Kidney glomerular epithelial cell (primary cell): ENCODE data around the gene DENND2C.
"Not testable (repeated sequence)": the region's sequence is repeated elsewhere in the genome, so short reads cannot be mapped to it uniquely, and the experiment has no call there.

Source experiments
- DNase-seq: peaks from one replicate; lab custom pipeline; 2025; lab: John Stamatoyannopoulos, UW

DENND2C gene

DNA sequence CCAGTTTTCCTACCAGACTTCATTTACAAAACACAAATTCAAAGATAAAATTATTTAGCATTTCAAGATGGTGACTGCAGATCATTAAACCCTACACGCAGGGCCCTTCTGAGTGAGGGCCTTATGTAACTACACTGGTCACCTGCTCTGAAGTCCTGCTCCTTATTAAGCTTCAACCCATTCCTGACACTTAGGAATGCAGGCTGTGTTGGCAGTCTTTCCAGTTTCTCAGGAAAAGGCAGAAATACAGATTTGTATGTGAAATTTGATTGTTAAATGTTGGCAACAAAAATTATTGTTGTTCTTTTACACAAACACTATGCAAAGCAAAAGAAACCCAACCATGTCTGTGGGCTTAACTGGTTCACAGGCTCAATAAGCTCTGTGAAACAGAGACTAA, 62.6 kb downstream of the DENND2C start:
- no peak for DNase-seq

DNA sequence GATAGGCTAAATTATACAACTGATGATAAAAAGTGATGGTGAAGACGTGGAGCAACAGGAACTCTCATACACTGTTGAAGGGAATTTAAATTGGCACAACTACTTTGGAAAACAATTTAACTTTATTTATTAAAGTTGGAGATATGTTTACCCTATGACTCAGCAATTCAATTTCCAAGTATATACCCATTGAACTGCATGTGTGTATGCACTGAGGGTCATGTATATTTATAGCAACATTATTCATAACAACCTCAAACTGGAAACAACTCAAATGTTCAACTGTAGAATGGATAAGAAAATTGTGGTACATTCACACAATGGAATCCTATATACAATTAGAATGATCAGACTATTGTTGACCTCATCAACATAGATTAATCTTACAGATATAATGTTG, 71.9 kb downstream of the DENND2C start:
- no peak for DNase-seq

- no peak for DNase-seq
Observed at GRCh38 chr1:114595602-114596001, 74.2 kb downstream of the DENND2C start.

- DNase-seq = no peak
Observed at GRCh38 chr1:114594046-114594445, 75.8 kb downstream of the DENND2C start.

DNA sequence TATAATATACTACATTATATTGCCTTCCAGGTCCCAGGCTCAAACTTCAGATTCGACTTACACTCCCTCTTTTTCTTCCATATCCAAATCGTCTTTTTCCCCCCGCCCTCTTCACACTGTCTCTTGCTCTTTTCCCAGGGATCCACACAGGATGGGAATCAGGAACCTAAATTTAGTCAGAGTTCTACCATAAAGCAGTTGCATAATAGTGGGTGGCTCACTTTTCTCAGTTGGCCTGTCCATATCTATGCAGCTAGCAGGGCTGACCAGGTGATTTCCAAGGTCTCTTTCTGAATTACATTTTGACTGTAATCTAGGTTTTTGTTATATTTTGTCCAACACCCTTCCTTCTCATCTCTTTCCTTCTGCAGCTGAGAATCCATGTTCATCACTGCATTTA, 80.7 kb downstream of the DENND2C start:
- DNase-seq = no peak

DNA sequence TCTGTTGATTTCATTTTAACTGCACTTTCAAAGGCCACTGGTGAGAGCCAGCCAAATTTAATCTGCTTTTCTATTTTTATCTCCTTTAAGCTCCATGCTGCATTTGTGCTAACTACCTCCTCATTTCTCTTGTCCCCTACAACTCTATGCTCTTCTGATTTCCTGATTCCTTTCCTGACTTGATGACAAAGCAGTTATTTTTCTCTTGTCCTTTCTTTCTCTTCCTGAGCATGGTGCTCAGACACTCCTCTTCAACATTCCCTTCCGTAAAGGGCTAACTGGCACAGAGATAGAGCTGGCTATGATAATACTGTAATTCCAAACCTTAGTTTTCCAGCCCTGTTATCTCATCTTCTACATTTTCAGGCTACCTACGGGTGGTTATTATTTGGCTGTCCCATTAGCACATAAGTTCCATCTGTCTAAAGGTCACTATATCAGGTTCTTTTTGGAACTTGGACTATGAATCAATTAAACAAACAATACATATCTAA, 81.6 kb downstream of the DENND2C start:
- DNase-seq = no peak

- no peak for DNase-seq
Observed at GRCh38 chr1:114587203-114587991, 82.5 kb downstream of the DENND2C start.

DNA sequence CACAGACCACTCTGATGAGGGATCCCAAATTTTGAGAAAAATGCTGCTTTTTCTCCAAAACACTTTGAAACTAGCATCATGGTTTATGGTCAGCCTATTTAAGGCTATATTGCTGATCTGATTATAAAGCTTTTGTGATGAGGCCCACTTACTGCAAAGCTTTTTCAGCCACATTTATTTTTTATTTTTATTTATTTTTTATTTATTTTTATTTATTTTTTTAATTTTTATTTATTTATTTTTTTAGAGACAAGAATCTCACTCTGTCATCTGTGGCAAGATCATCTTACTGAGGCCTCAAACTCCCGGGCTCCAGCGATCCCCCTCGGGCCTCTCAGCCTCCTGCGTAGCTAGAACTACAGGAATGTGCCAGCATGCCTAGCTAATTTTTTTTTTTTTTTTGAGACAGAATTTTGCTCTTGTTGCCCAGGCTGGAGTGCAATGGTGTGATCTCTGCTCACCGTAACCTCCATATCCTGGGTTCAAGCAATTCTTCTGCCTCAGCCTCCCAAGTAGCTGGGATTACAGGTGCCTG, 83.3 kb downstream of the DENND2C start:
- DNase-seq = no peak

DNA sequence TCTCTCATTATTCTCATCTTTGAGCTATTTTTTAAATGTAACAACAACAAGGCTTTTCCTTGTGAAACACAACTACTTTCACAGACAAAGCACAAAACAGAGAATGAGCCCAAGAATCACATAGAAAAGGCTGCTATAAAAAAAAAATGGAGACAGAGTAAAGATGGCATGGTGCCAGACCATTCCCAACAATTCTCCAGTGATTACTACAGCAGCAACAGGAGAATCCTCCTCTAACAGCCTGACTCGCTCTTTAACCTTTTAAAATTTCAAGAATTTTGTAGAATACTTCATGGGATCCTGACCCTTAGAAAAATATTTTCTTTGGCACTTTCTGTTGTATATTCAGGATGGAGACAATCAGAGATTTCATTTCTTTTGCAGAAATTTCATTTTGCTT, 84.6 kb downstream of the DENND2C start:
- peak; percentile 45 for DNase-seq

DNA sequence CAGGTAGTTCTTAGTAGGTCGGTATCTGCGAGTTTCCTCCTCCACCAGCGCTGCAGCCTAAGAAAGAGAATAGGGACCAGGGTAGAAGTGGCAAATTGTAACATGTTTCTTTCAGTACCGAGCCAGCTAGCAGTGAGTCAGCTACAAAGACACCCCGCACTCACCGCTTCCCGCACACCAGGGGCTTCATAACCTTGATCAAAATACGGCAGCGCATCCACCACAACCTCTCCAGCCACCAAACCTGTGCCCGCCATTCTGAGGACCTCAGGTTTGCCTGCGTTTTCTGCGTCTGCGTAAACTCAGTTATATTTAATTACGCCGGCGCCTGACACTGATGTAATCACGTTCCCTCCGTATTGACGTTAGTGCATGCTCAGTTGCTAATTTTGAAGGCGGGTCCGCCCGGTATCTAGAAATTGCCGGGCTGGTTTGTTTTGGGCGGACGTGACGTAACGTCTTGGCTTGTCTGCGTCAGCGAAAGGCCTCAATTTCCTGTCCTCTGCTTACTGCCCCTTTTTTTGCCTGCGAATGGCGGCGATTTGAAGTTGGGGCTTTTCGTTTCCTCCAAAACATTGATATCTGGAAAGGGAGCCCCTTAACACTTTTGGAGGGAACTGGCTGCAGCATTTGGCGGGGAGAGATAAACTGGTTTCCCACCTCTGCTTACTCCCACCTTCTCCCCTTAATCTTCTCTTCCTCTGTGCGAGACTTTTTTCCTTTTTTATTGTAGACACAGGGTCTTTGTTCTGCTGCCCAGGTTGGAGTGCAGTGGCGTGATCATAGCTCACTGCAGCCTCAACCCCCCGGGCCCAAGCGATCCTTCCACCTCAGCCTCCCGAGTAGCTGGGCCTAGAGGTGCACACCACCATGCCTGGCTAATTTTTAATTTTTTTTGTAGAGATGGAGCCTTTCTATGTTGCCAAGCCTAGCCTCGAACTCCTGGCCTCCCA, 88.2 kb downstream of the DENND2C start, which contains the start of gene BCAS2:
Gene BCAS2 (minus strand): TSS at position 281 of the 953 bp plus-strand sequence. CDS start 24 bp downstream, at position 257.
- peak; percentile 99 for DNase-seq

- DNase-seq = no peak
Observed at GRCh38 chr1:114574365-114574764, 95.5 kb downstream of the DENND2C start.

DNA sequence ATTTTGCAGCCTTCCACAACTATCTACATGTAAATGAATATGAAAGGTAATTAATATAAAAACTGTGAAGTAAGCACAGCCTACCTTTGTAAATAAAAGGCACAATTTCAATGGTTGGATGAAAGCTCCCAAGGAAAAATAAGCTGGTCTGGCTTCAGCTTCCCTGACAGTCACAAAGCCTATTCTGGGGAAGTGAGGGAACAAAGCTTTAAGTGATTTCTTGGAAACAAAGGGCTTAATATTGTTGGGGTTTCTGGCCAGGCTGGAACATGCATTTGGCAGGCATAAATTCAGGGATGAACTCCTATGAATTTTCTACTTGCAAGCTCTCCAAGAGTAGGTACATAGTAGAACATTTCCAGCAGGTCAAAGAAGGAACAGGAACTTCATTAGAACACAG, 105.7 kb downstream of the DENND2C start:
- DNase-seq = no peak

GRCh38 chr1:114562978-114563510, 106.8 kb downstream of the DENND2C start:
- DNase-seq = not testable (repeated sequence)

- no peak for DNase-seq
Observed at GRCh38 chr1:114561333-114561732, 108.5 kb downstream of the DENND2C start.

DNA sequence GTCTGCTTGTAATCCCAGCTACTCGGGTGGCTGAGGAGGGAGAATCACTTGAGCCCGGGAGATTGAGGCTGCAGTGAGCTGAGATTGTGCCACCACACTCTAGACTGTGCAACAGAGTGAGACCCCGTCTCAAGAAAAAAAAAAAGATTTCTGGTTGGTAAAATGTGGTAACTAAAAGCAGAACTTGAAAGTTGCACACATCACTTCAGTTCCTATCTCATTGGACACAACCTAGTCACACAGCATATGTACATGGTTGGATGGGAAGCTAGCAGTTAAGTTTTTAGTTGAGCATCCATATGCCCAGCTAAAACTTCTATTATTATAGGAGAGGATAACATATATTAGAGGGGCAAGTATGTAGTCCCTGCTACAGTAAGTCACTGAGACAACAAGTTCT, 110.5 kb downstream of the DENND2C start:
- DNase-seq = no peak

DNA sequence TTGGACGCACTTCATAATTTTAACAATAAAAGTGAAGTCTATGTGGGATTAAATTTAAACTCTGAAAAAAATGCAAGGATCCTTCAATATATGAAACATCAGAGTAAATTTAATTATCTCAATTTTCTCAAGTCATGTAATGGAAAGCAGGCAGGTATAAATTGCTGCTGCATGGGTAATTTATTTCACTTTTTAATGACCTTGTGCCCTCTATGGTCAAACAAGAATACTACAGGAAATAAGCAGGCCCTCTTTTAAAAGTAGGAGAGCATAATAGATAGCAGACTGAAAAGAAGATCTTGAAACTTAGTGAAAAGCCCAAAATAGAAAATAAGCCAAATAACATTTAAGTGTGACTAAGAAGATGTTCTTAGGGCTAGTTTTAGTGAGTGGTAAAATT, 111.3 kb downstream of the DENND2C start:
- DNase-seq = peak; percentile 3

- DNase-seq = no peak
Observed at GRCh38 chr1:114554577-114554976, 115.3 kb downstream of the DENND2C start.

GRCh38 chr1:114552106-114552639, 117.7 kb downstream of the DENND2C start:
- no peak for DNase-seq

- DNase-seq = no peak
Observed at GRCh38 chr1:114551400-114551799, 118.4 kb downstream of the DENND2C start.

- DNase-seq = no peak
Observed at GRCh38 chr1:114550336-114550735, 119.5 kb downstream of the DENND2C start.

DNA sequence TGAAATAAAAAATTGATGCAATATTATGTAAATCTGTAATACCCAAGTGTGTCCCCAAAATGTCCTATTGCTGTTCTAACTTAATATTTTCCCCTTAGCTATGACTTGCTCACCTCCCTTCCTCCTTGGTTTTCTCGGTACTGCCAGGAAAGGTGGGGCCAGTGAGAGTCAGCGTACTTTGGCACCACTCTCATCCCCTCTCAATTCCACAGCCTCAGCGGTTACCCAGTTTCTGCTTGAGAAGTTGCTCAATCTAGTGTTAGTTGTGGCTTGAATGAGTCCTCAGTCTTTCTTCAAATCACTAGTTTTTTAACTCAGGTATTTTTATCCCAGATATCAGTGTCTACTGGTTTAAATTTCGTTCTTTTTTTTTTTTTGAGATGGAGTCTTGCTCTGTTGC, 120.7 kb downstream of the DENND2C start:
- no peak for DNase-seq

DNA sequence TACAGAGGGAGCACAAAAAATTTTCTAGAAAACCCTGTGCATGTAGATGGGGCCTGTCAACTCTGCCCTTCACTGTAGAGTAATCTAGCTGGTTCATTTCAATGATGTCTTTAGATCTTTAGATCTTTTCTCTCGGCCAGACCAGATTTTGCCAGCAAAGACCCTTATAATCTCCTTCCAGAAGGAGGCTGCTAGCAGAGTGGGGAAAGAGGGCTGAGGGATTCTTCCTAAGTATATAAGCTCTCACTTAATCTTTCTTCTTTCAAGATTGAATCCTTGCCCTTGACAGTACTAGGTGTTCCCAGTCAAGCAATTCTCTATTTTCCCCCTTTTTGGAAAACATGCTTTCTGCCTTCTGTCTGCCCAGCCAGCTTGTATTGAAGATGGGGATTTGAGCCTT, 122.8 kb downstream of the DENND2C start:
- no peak for DNase-seq
